Liver (tissue), 9 donors: ENCODE results near the gene BTBD17. TPM values are rescaled to one million over a fixed set of nuclear protein-coding genes. Genes with fewer than 3 reads are reported as not detected.
"Not testable (repeated sequence)": the region's sequence is repeated elsewhere in the genome, so short reads cannot be mapped to it uniquely, and the experiment has no call there.

ENCODE experiments used
- DNase-seq: peaks from one replicate; pipeline ENCODE4 v3.0.0-alpha.2; 2017; ENCODE audit warnings: low spot score
- H3K27ac ChIP-seq, 2 donors: one replicate each; pipeline ENCODE4 v1.7.0; 2013; ENCODE audit warnings: inconsistent platforms in 2 of 2, low read length in 2 of 2, control low read depth in 1 of 2, low read depth in 1 of 2, mild to moderate bottlenecking in 1 of 2
- H3K27me3 ChIP-seq, 4 donors: one replicate each; pipeline versions ENCODE4 v1.6.1 to v1.7.0; 2013; ENCODE audit warnings: low read length in 3 of 4, inconsistent platforms in 1 of 4, mild to moderate bottlenecking in 1 of 4, moderate library complexity in 1 of 4; ENCODE audit not compliant: control insufficient read depth in 4 of 4, insufficient read depth in 4 of 4
- H3K36me3 ChIP-seq, 4 donors: one replicate each; pipeline versions ENCODE4 v1.6.1 to v1.7.0; 2013; ENCODE audit warnings: low read length in 3 of 4, mild to moderate bottlenecking in 3 of 4, low read depth in 1 of 4, moderate library complexity in 1 of 4; ENCODE audit not compliant: control insufficient read depth in 4 of 4, insufficient read depth in 3 of 4
- H3K4me1 ChIP-seq, 4 donors: one replicate each; pipeline versions ENCODE4 v1.6.1 to v1.7.0; 2013; ENCODE audit warnings: low read length in 3 of 4, mild to moderate bottlenecking in 3 of 4, moderate library complexity in 1 of 4; ENCODE audit not compliant: control insufficient read depth in 4 of 4, insufficient read depth in 4 of 4
- H3K4me3 ChIP-seq, 3 donors: one replicate each; pipeline versions ENCODE4 v1.6.1 to v1.7.0; 2013; ENCODE audit warnings: low read length in 3 of 3, control low read depth in 1 of 3, low read depth in 1 of 3, mild to moderate bottlenecking in 1 of 3
- H3K9ac ChIP-seq, 2 donors: one replicate each; pipeline ENCODE4 v1.7.0; 2013; ENCODE audit warnings: low read length in 2 of 2, mild to moderate bottlenecking in 2 of 2, moderate library complexity in 2 of 2, control low read depth in 1 of 2, low read depth in 1 of 2
- H3K9me3 ChIP-seq, 4 donors: one replicate each; pipeline versions ENCODE4 v1.6.1 to v1.7.0; 2013; ENCODE audit warnings: low read length in 3 of 4; ENCODE audit not compliant: control insufficient read depth in 4 of 4
- ATF3 ChIP-seq: IDR thresholded peaks from 2 replicates; pipeline ENCODE4 v1.6.1; 2016; ENCODE audit warnings: antibody characterized with exemption
- EGR1 ChIP-seq, 2 donors: IDR thresholded peaks; 2 replicates each; pipeline ENCODE4 v1.6.1; 2016 to 2018; ENCODE audit warnings: antibody characterized with exemption in 2 of 2, low read depth in 2 of 2
- FOXA2 ChIP-seq: IDR thresholded peaks from 2 replicates; pipeline ENCODE4 v1.6.1; 2016; ENCODE audit warnings: antibody characterized with exemption
- GABPA ChIP-seq, 2 donors: IDR thresholded peaks in 1 of 2; conservative IDR thresholded peaks in 1 of 2; 2 replicates each; pipeline ENCODE4 v1.6.1; 2016; ENCODE audit warnings: antibody characterized with exemption in 2 of 2, mild to moderate bottlenecking in 1 of 2, moderate library complexity in 1 of 2
- HNF4A ChIP-seq, 2 donors: conservative IDR thresholded peaks; 2 replicates each; pipeline ENCODE4 v1.6.1; 2016; ENCODE audit warnings: antibody characterized with exemption in 2 of 2, mild to moderate bottlenecking in 2 of 2
- HNF4G ChIP-seq: IDR thresholded peaks from 2 replicates; pipeline ENCODE4 v1.6.1; 2016; ENCODE audit warnings: antibody characterized with exemption
- MAX ChIP-seq: IDR thresholded peaks from 2 replicates; pipeline ENCODE4 v1.6.1; 2016; ENCODE audit warnings: antibody characterized with exemption
- REST ChIP-seq: IDR thresholded peaks from 2 replicates; pipeline ENCODE4 v1.6.1; 2016; ENCODE audit warnings: antibody characterized with exemption, mild to moderate bottlenecking
- SP1 ChIP-seq: IDR thresholded peaks from 2 replicates; pipeline ENCODE4 v1.6.1; 2018; ENCODE audit warnings: antibody characterized with exemption, mild to moderate bottlenecking
- TAF1 ChIP-seq: conservative IDR thresholded peaks from 2 replicates; pipeline ENCODE4 v1.6.1; 2016; ENCODE audit warnings: antibody characterized with exemption, mild to moderate bottlenecking
- YY1 ChIP-seq: IDR thresholded peaks from 2 replicates; pipeline ENCODE4 v1.6.1; 2016; ENCODE audit warnings: antibody characterized with exemption, mild to moderate bottlenecking
- ZBTB33 ChIP-seq: IDR thresholded peaks from 2 replicates; pipeline ENCODE4 v1.6.1; 2016; ENCODE audit warnings: antibody characterized with exemption
- WGBS: extraction: QIAGEN DNeasy Blood & Tissue Kit; methylation state at CpG from one replicate; pipeline ENCODE4 v1.1.7; 2013; 5-methylcytosine and 5-hydroxymethylcytosine counted together
- polyA plus RNA-seq, 2 donors: library from polyadenylated mRNA; stranded (reverse) in 1 of 2; unstranded in 1 of 2; fragments of 200-250 nt in 1 of 2; fragments of >200 nt in 1 of 2; fragmentation: Nextera tagmentation in 1 of 2; extraction: Ambion mirVana in 1 of 2; gene quantifications; one replicate each; pipeline versions ENCODE4 v1.2.1 to v1.2.3, GENCODE V29; 2013 to 2015
- total RNA-seq, 2 donors: library from RNA; depleted of rRNA; stranded (reverse); fragments of >200 nt; gene quantifications; one replicate each; pipeline ENCODE4 v1.2.3, GENCODE V29; 2014
- donor health status: healthy.
- donor health status: healthy.
- donor health status: healthy.
- donor health status: healthy.
- donor health status: healthy.

BTBD17 gene
- total and polyA plus RNA-seq, 4 donors, result not detected

GRCh38 chr17:74408262-74408661, 46.6 kb upstream of the BTBD17 start (continued):
- no peak for TF ChIP-seq ZBTB33

GRCh38 chr17:74407384-74407783, 45.7 kb upstream of the BTBD17 start:
- Histone ChIP-seq H3K9me3 (no peaks in the 10 kb centered on the region), H3K27ac (no peak overlapping the region), H3K4me1 (peaks cover 0 to 2% (median 0%) of the 10 kb centered on the region in 4 donors), H3K4me3 (no peak overlapping the region), H3K27me3 (no peaks in the 10 kb centered on the region), H3K9ac (no peak overlapping the region), H3K36me3 (no peaks in the 10 kb centered on the region)
- no peak for DNase-seq
- 58% methylated on average over 5 of the region's 5 CpGs for WGBS
- TF ChIP-seq FOXA2, result no peak
- no peak for TF ChIP-seq HNF4G
- TF ChIP-seq GABPA (IDR thresholded peaks at IDR 0.05 in 1 of 2, conservative IDR thresholded peaks at IDR 0.05 in 1 of 2), result no peak
- no peak for TF ChIP-seq TAF1
- no peak for TF ChIP-seq MAX
- no peak for TF ChIP-seq ATF3
- no peak for TF ChIP-seq REST

GRCh38 chr17:74405311-74405710, 43.6 kb upstream of the BTBD17 start:
- H3K9me3 ChIP-seq, H3K9ac ChIP-seq, H3K36me3 ChIP-seq, H3K27me3 ChIP-seq, H3K4me1 ChIP-seq, H3K4me3 ChIP-seq, H3K27ac ChIP-seq, DNase-seq: not testable (repeated sequence)
- 99% methylated on average over 5 of the region's 5 CpGs for WGBS

GRCh38 chr17:74404789-74405188, 43.1 kb upstream of the BTBD17 start:
- no peak for TF ChIP-seq YY1
- TF ChIP-seq ZBTB33, result no peak
- no peak for TF ChIP-seq EGR1 (IDR thresholded peaks at IDR 0.05; ENCODE audit: low read depth in 2 of 2)
- TF ChIP-seq HNF4A (conservative IDR thresholded peaks at IDR 0.05), result no peak
- TF ChIP-seq SP1, result no peak
- H3K9me3 ChIP-seq, result no peaks in the 10 kb centered on the region
- H3K27me3 ChIP-seq, result no peaks in the 10 kb centered on the region
- no peak overlapping the region for H3K27ac ChIP-seq
- 85% methylated on average over 6 of the region's 6 CpGs for WGBS
- no peak overlapping the region for H3K4me3 ChIP-seq
- no peak for DNase-seq
- H3K9ac ChIP-seq, result no peak overlapping the region
- peaks cover 0 to 2% (median 0%) of the 10 kb centered on the region in 4 donors for H3K4me1 ChIP-seq
- no peaks in the 10 kb centered on the region for H3K36me3 ChIP-seq
